GM23338 (cell line): ENCODE data around the gene HK2. TPM values are rescaled to one million over a fixed set of nuclear protein-coding genes. Genes with fewer than 3 reads are reported as not detected.

ENCODE experiments used
- ATAC-seq: fragments of 200-7000 bp; cut with Tn5 transposase; 3 replicates; pipeline ENCODE4 v1.9.1; 2020
- DNase-seq: peaks from one replicate; pipeline ENCODE4 v3.0.0-alpha.2; 2015; ENCODE audit warnings: low spot score
- H2AFZ ChIP-seq: fragments of 200-600 bp; sonication (generic); 2 replicates; pipeline ENCODE4 v1.8.0; 2016; ENCODE audit warnings: antibody characterized with exemption, mild to moderate bottlenecking, moderate library complexity
- H3F3A ChIP-seq: fragments of 200-600 bp; sonication (generic); replicated peaks from 2 replicates; pipeline ENCODE4 v1.8.0; 2017; ENCODE audit warnings: antibody characterized with exemption, mixed run types, low read depth
- H3K27ac ChIP-seq: fragments of 200-600 bp; sonication (generic); 2 replicates; pipeline ENCODE4 v1.6.1; 2016; ENCODE audit warnings: low read depth
- H3K27me3 ChIP-seq: fragments of 200-600 bp; sonication (generic); 2 replicates; pipeline ENCODE4 v1.8.0; 2016; ENCODE audit warnings: mild to moderate bottlenecking, mixed run types, moderate library complexity; ENCODE audit not compliant: insufficient read depth
- H3K36me3 ChIP-seq: fragments of 200-600 bp; sonication (generic); 2 replicates; pipeline ENCODE4 v1.8.0; 2016; ENCODE audit warnings: mild to moderate bottlenecking; ENCODE audit not compliant: insufficient read depth
- H3K4me1 ChIP-seq: fragments of 200-600 bp; sonication (generic); 2 replicates; pipeline ENCODE4 v1.8.0; 2016; ENCODE audit warnings: mild to moderate bottlenecking, moderate library complexity; ENCODE audit not compliant: insufficient read depth
- H3K4me2 ChIP-seq: fragments of 200-600 bp; sonication (generic); 2 replicates; pipeline ENCODE4 v1.7.1; 2017; ENCODE audit warnings: mixed run types
- H3K4me3 ChIP-seq: fragments of 200-600 bp; sonication (generic); 2 replicates; pipeline ENCODE4 v1.6.1; 2016; ENCODE audit warnings: mixed run types
- H3K79me2 ChIP-seq: fragments of 200-600 bp; sonication (generic); replicated peaks from 2 replicates; pipeline ENCODE4 v1.8.0; 2017; ENCODE audit warnings: mild to moderate bottlenecking; ENCODE audit not compliant: insufficient read depth
- H3K9me2 ChIP-seq: fragments of 200-600 bp; sonication (generic); 2 replicates; pipeline ENCODE4 v1.8.0; 2017; ENCODE audit not compliant: insufficient read depth
- H4K20me1 ChIP-seq: fragments of 200-600 bp; sonication (generic); replicated peaks from 2 replicates; pipeline ENCODE4 v1.8.0; 2017; ENCODE audit warnings: mild to moderate bottlenecking; ENCODE audit not compliant: insufficient read depth
- H3K27ac Mint-ChIP-seq: 2 replicates; pipeline ENCODE4 v1.8.0; 2020; ENCODE audit warnings: inconsistent platforms, mild to moderate bottlenecking, moderate library complexity, mixed read lengths
- H3K27me3 Mint-ChIP-seq: 3 replicates; pipeline ENCODE4 v1.8.0; 2022; ENCODE audit warnings: low read depth, mild to moderate bottlenecking, moderate library complexity, mixed read lengths, inconsistent platforms; ENCODE audit not compliant: insufficient read depth, poor library complexity
- H3K36me3 Mint-ChIP-seq: 3 replicates; pipeline ENCODE4 v1.8.0; 2021; ENCODE audit warnings: low read depth, mild to moderate bottlenecking, inconsistent platforms, moderate library complexity, mixed read lengths
- H3K4me1 Mint-ChIP-seq: 3 replicates; pipeline ENCODE4 v1.8.0; 2020; ENCODE audit warnings: mild to moderate bottlenecking, inconsistent platforms, mixed read lengths
- H3K4me3 Mint-ChIP-seq: 3 replicates; pipeline ENCODE4 v1.8.0; 2021; ENCODE audit warnings: moderate library complexity, mild to moderate bottlenecking, inconsistent platforms, mixed read lengths
- H3K9me3 Mint-ChIP-seq: 3 replicates; pipeline ENCODE4 v1.8.0; 2020; ENCODE audit warnings: moderate library complexity, mild to moderate bottlenecking, inconsistent platforms, mixed read lengths
- CREB1 ChIP-seq: fragments of 250-450 bp; sonication (Bioruptor Pico); IDR thresholded peaks from 2 replicates; pipeline ENCODE4 v1.5.0; 2020; ENCODE audit warnings: low read depth, mild to moderate bottlenecking, moderate library complexity
- EZH2phosphoT487 ChIP-seq: fragments of 200-600 bp; sonication (generic); IDR thresholded peaks from one replicate; pipeline ENCODE4 v1.8.1; 2018; ENCODE audit warnings: antibody characterized with exemption; ENCODE audit not compliant: unreplicated experiment
- JUNB ChIP-seq: IDR thresholded peaks from one replicate; pipeline ENCODE4 v1.6.1; 2016; ENCODE audit warnings: antibody characterized with exemption; ENCODE audit not compliant: unreplicated experiment
- NANOG ChIP-seq: IDR thresholded peaks from 2 replicates; pipeline ENCODE4 v1.6.1; 2016; ENCODE audit warnings: antibody characterized with exemption, borderline replicate concordance
- POLR2AphosphoS5 ChIP-seq: IDR thresholded peaks from 2 replicates; pipeline ENCODE4 v1.6.1; 2016; ENCODE audit warnings: antibody characterized with exemption, low read depth
- STAT1 ChIP-seq: IDR thresholded peaks from one replicate; pipeline ENCODE4 v1.6.1; 2016; ENCODE audit warnings: antibody characterized with exemption; ENCODE audit not compliant: unreplicated experiment
- ZNF114 ChIP-seq: fragments of 250-450 bp; sonication (Bioruptor Pico); IDR thresholded peaks from 2 replicates; pipeline ENCODE4 v1.5.0; 2020; ENCODE audit warnings: mild to moderate bottlenecking, moderate library complexity
- ZNF331 ChIP-seq: fragments of 250-450 bp; sonication (Bioruptor Pico); IDR thresholded peaks from 2 replicates; pipeline ENCODE4 v1.5.0; 2020; ENCODE audit warnings: low read depth, mild to moderate bottlenecking, moderate library complexity
- polyA plus RNA-seq: library from polyadenylated mRNA; unstranded; fragments of >200 nt; fragmentation: Nextera tagmentation; extraction: Ambion mirVana; gene quantifications from 2 replicates; pipeline ENCODE4 v1.2.1, GENCODE V29; 2016
- total RNA-seq: library from RNA; depleted of rRNA; stranded (reverse); fragments of >200 nt; shearing (Covaris generic); gene quantifications from 2 replicates; pipeline ENCODE4 v1.2.3, GENCODE V29; 2014
- TF ChIP-seq, protein P1 (sequence below): IDR thresholded peaks from one replicate; pipeline ENCODE4 v1.6.1; 2018; ENCODE audit warnings: antibody characterized with exemption; ENCODE audit not compliant: unreplicated experiment
- TF ChIP-seq, protein P2 (sequence below): IDR thresholded peaks from 2 replicates; pipeline ENCODE4 v1.6.1; 2016; ENCODE audit warnings: antibody characterized with exemption
- TF ChIP-seq, protein P3 (sequence below): fragments of 250-450 bp; sonication (Bioruptor Pico); IDR thresholded peaks from 2 replicates; pipeline ENCODE4 v1.5.0; 2020; ENCODE audit warnings: mild to moderate bottlenecking, moderate library complexity

HK2 gene
- total and polyA plus RNA-seq, 2 experiments from 2014 or later: 23.2 to 54.7 TPM

GRCh38 chr2:74856004-74856578 lies 22.2 kb downstream of the HK2 start (continued):
- TF ChIP-seq, protein P1, sequence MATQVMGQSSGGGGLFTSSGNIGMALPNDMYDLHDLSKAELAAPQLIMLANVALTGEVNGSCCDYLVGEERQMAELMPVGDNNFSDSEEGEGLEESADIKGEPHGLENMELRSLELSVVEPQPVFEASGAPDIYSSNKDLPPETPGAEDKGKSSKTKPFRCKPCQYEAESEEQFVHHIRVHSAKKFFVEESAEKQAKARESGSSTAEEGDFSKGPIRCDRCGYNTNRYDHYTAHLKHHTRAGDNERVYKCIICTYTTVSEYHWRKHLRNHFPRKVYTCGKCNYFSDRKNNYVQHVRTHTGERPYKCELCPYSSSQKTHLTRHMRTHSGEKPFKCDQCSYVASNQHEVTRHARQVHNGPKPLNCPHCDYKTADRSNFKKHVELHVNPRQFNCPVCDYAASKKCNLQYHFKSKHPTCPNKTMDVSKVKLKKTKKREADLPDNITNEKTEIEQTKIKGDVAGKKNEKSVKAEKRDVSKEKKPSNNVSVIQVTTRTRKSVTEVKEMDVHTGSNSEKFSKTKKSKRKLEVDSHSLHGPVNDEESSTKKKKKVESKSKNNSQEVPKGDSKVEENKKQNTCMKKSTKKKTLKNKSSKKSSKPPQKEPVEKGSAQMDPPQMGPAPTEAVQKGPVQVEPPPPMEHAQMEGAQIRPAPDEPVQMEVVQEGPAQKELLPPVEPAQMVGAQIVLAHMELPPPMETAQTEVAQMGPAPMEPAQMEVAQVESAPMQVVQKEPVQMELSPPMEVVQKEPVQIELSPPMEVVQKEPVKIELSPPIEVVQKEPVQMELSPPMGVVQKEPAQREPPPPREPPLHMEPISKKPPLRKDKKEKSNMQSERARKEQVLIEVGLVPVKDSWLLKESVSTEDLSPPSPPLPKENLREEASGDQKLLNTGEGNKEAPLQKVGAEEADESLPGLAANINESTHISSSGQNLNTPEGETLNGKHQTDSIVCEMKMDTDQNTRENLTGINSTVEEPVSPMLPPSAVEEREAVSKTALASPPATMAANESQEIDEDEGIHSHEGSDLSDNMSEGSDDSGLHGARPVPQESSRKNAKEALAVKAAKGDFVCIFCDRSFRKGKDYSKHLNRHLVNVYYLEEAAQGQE: no peak
- TF ChIP-seq POLR2AphosphoS5: no peak
- TF ChIP-seq JUNB: no peak
- no peak for TF ChIP-seq ZNF114 (CRISPR knock-in tag)
- TF ChIP-seq CREB1: no peak
- no peak for TF ChIP-seq NANOG
- TF ChIP-seq, protein P2, sequence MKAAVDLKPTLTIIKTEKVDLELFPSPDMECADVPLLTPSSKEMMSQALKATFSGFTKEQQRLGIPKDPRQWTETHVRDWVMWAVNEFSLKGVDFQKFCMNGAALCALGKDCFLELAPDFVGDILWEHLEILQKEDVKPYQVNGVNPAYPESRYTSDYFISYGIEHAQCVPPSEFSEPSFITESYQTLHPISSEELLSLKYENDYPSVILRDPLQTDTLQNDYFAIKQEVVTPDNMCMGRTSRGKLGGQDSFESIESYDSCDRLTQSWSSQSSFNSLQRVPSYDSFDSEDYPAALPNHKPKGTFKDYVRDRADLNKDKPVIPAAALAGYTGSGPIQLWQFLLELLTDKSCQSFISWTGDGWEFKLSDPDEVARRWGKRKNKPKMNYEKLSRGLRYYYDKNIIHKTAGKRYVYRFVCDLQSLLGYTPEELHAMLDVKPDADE: no peak
- no peak for TF ChIP-seq STAT1

- no peak overlapping the region for H3K4me2 ChIP-seq
- no peak overlapping the region for H3K4me3 Mint-ChIP-seq
- H3K4me1 Mint-ChIP-seq: peaks cover 31% of the 10 kb centered on the region
- H3K79me2 ChIP-seq: peaks cover 78% of the 10 kb centered on the region
- H3K9me2 ChIP-seq: no peaks in the 10 kb centered on the region
- H3K27me3 Mint-ChIP-seq: peaks cover 9% of the 10 kb centered on the region
- H3K4me3 ChIP-seq: no peak overlapping the region
- peaks cover under 1% of the 10 kb centered on the region; the same call in 1 of the 2 replicates for H3K4me1 ChIP-seq
- H4K20me1 ChIP-seq: peaks cover 26% of the 10 kb centered on the region
- no peaks in the 10 kb centered on the region for H3K9me3 Mint-ChIP-seq
- H3K27ac Mint-ChIP-seq: no peak overlapping the region
- DNase-seq (no peak), ATAC-seq (no peak)
- H3K27me3 ChIP-seq: no peaks in the 10 kb centered on the region
- H3F3A ChIP-seq: no peaks in the 10 kb centered on the region
- no peak overlapping the region for H3K27ac ChIP-seq
- H2AFZ ChIP-seq: no peak overlapping the region
- H3K36me3 Mint-ChIP-seq: peaks cover 46% of the 10 kb centered on the region
- peaks cover 4% of the 10 kb centered on the region; the same call in 1 of the 2 replicates for H3K36me3 ChIP-seq
- TF ChIP-seq STAT1 (no peak), JUNB (no peak), ZNF331 (CRISPR knock-in tag) (no peak), POLR2AphosphoS5 (no peak), EZH2phosphoT487 (no peak), ZNF114 (CRISPR knock-in tag) (no peak), NANOG (no peak)
- TF ChIP-seq, protein P2: no peak
- TF ChIP-seq, protein P3, sequence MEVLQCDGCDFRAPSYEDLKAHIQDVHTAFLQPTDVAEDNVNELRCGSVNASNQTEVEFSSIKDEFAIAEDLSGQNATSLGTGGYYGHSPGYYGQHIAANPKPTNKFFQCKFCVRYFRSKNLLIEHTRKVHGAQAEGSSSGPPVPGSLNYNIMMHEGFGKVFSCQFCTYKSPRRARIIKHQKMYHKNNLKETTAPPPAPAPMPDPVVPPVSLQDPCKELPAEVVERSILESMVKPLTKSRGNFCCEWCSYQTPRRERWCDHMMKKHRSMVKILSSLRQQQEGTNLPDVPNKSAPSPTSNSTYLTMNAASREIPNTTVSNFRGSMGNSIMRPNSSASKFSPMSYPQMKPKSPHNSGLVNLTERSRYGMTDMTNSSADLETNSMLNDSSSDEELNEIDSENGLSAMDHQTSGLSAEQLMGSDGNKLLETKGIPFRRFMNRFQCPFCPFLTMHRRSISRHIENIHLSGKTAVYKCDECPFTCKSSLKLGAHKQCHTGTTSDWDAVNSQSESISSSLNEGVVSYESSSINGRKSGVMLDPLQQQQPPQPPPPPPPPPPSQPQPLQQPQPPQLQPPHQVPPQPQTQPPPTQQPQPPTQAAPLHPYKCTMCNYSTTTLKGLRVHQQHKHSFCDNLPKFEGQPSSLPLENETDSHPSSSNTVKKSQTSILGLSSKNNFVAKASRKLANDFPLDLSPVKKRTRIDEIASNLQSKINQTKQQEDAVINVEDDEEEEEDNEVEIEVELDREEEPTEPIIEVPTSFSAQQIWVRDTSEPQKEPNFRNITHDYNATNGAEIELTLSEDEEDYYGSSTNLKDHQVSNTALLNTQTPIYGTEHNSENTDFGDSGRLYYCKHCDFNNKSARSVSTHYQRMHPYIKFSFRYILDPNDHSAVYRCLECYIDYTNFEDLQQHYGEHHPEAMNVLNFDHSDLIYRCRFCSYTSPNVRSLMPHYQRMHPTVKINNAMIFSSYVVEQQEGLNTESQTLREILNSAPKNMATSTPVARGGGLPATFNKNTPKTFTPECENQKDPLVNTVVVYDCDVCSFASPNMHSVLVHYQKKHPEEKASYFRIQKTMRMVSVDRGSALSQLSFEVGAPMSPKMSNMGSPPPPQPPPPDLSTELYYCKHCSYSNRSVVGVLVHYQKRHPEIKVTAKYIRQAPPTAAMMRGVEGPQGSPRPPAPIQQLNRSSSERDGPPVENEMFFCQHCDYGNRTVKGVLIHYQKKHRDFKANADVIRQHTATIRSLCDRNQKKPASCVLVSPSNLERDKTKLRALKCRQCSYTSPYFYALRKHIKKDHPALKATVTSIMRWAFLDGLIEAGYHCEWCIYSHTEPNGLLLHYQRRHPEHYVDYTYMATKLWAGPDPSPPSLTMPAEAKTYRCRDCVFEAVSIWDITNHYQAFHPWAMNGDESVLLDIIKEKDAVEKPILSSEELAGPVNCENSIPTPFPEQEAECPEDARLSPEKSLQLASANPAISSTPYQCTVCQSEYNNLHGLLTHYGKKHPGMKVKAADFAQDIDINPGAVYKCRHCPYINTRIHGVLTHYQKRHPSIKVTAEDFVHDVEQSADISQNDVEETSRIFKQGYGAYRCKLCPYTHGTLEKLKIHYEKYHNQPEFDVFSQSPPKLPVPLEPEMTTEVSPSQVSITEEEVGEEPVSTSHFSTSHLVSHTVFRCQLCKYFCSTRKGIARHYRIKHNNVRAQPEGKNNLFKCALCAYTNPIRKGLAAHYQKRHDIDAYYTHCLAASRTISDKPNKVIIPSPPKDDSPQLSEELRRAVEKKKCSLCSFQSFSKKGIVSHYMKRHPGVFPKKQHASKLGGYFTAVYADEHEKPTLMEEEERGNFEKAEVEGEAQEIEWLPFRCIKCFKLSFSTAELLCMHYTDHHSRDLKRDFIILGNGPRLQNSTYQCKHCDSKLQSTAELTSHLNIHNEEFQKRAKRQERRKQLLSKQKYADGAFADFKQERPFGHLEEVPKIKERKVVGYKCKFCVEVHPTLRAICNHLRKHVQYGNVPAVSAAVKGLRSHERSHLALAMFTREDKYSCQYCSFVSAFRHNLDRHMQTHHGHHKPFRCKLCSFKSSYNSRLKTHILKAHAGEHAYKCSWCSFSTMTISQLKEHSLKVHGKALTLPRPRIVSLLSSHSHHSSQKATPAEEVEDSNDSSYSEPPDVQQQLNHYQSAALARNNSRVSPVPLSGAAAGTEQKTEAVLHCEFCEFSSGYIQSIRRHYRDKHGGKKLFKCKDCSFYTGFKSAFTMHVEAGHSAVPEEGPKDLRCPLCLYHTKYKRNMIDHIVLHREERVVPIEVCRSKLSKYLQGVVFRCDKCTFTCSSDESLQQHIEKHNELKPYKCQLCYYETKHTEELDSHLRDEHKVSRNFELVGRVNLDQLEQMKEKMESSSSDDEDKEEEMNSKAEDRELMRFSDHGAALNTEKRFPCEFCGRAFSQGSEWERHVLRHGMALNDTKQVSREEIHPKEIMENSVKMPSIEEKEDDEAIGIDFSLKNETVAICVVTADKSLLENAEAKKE (CRISPR knock-in tag): no peak
These were observed 22.7 kb downstream of the HK2 start for GRCh38 chr2:74856599-74856998.
